PFSK-1 (cell line): ENCODE data around the gene ZNF701.

Experiments
- FOXP2 ChIP-seq: optimal IDR thresholded peaks from 2 replicates; pipeline ENCODE3; 2011; ENCODE audit warnings: borderline replicate concordance, control low read depth, inconsistent platforms; ENCODE audit not compliant: insufficient read depth; ENCODE audit errors: extremely low read length, extremely low read depth
- POLR2AphosphoS5 ChIP-seq: IDR thresholded peaks from 2 replicates; pipeline ENCODE4 v1.6.1; 2012; ENCODE audit warnings: low read depth, mild to moderate bottlenecking, control low read depth, low read length, moderate library complexity
- REST ChIP-seq, 2 experiments: IDR thresholded peaks; 2 replicates each; pipeline versions ENCODE4 v1.6.1 to v1.8.0; 2011 to 2012; ENCODE audit warnings: low read depth in 2 of 2, low read length in 2 of 2, control low read depth in 1 of 2, inconsistent platforms in 1 of 2, mild to moderate bottlenecking in 1 of 2, moderate library complexity in 1 of 2; ENCODE audit not compliant: insufficient read depth in 1 of 2
- SIN3A ChIP-seq: IDR thresholded peaks from 2 replicates; pipeline ENCODE4 v1.6.1; 2012; ENCODE audit warnings: mild to moderate bottlenecking, low read length, moderate library complexity, borderline replicate concordance; ENCODE audit not compliant: insufficient read depth
- TAF1 ChIP-seq: IDR thresholded peaks from 2 replicates; pipeline ENCODE4 v1.6.1; 2012; ENCODE audit warnings: low read length, control low read depth, borderline replicate concordance; ENCODE audit not compliant: insufficient read depth

GRCh38 chr19:52601025-52601973, 31.2 kb downstream of the ZNF701 start:
- TF ChIP-seq REST (IDR thresholded peaks at IDR 0.05; ENCODE audit: insufficient read depth in 1 of 2, low read depth in 2 of 2, low read length in 2 of 2) (no peak), POLR2AphosphoS5 (peak; percentile 32; the same call in 1 of the 2 replicates), TAF1 (no peak), SIN3A (no peak), FOXP2 (no peak)
